Measurements from ENCODE around the gene PIK3IP1. TPM values are rescaled to one million over a fixed set of nuclear protein-coding genes. Genes with fewer than 3 reads are reported as not detected.

Gene PIK3IP1
- total and polyA plus RNA-seq, 2 donors (not counting 3 experiments of a cell fraction or from before 2014, with no cell fraction given): 7.7 to 13.2 TPM

GRCh38 chr22:31247726-31248125 is 44.6 kb downstream of the PIK3IP1 start:
- H2AFZ ChIP-seq (ENCODE audit: low read depth, low read length): no peak overlapping the region
- intact Hi-C loops (cut with micrococcal nuclease): no loop called here
- POLR2A ChIA-PET: interaction anchor here (0.7 kb wide), 1 partner anchor 22 kb away, joined by 3 read pairs; no protein-coding TSS in a partner anchor

GRCh38 chr22:31246687-31247086 is 45.6 kb downstream of the PIK3IP1 start:
- dilution Hi-C loops (cut with MboI; ENCODE audit: extremely low pct_ligation_motif_present, low sequenced_read_pairs) (no loop called here), intact Hi-C loops (cut with micrococcal nuclease) (no loop called here)
- Histone ChIP-seq H3K4me1 (ENCODE audit: control insufficient read depth, extremely low read depth, insufficient read depth, low read length) (peaks cover 38% of the 10 kb centered on the region), H3K4me3 (replicated peaks in 1 of 3; ENCODE audit: insufficient read depth in 1 of 3, low read depth in 1 of 3, low read length in 3 of 3) (no peak overlapping the region), H3K4me2 (ENCODE audit: insufficient read depth, low read length) (no peak overlapping the region), H4K20me1 (replicated peaks; ENCODE audit: control insufficient read depth, extremely low read depth, insufficient read depth, low read length) (no peaks in the 10 kb centered on the region), H3K9me3 (replicated peaks; ENCODE audit: control insufficient read depth, insufficient read depth, low read length) (no peaks in the 10 kb centered on the region), H3K27me3 (ENCODE audit: control insufficient read depth in 2 of 2, insufficient read depth in 2 of 2, low read length in 2 of 2) (no peaks in the 10 kb centered on the region), H3K27ac (ENCODE audit: insufficient read depth, low read depth, low read length) (no peak overlapping the region), H3K79me2 (ENCODE audit: control insufficient read depth, insufficient read depth, low read length) (peaks cover 55% of the 10 kb centered on the region), H3K9ac (replicated peaks; ENCODE audit: extremely low read depth, insufficient read depth, low read length) (no peak overlapping the region), H2AFZ (ENCODE audit: low read depth, low read length) (no peak overlapping the region), H3K36me3 (ENCODE audit: control insufficient read depth in 2 of 2, extremely low read depth in 1 of 2, insufficient read depth in 2 of 2, low read length in 2 of 2) (peaks cover 4% of the 10 kb centered on the region in 2 experiments), H3K9me1 (replicated peaks; ENCODE audit: control insufficient read depth, extremely low read depth, insufficient read depth, low read length) (no peaks in the 10 kb centered on the region)
- no TSS peak for BruUV-seq (replicated peaks)
- no peak for TF ChIP-seq POLR2A (IDR thresholded peaks at IDR 0.05; ENCODE audit: low read depth, low read length)
- TF ChIP-seq CTCF (IDR thresholded peaks at IDR 0.05; ENCODE audit: extremely low read depth in 1 of 2, insufficient read depth in 1 of 2, low read depth in 1 of 2, low read length in 2 of 2): no peak
- no peak for TF ChIP-seq MAX (IDR thresholded peaks at IDR 0.05; ENCODE audit: insufficient read depth, insufficient read length)
- TF ChIP-seq JUN (IDR thresholded peaks at IDR 0.05; ENCODE audit: borderline replicate concordance, insufficient read depth, insufficient read length, low read depth): no peak
- TF ChIP-seq EZH2 (IDR thresholded peaks at IDR 0.05; ENCODE audit: borderline replicate concordance, low read depth, low read length, severe bottlenecking): no peak
- no peak for TF ChIP-seq GATA2 (IDR thresholded peaks at IDR 0.05; ENCODE audit: insufficient read depth, insufficient read length, low read depth, low read length)
- no peak for TF ChIP-seq MYC (IDR thresholded peaks at IDR 0.05; ENCODE audit: low read depth, low read length)
- no peak for TF ChIP-seq POLR2AphosphoS5 (IDR thresholded peaks at IDR 0.05; ENCODE audit: insufficient read depth, low read depth, low read length)
- TF ChIP-seq FOS (IDR thresholded peaks at IDR 0.05; ENCODE audit: borderline replicate concordance, insufficient read depth, low read length): no peak
- ChIA-PET CTCF (interaction anchor here (1.7 to 14.3 kb wide), 3 partner anchors 10 to 35 kb away, joined by 5 to 169 read pairs (median 9); partner anchors contain the start of gene LIMK2), POLR2A (no interaction called here)
- no peak for FAIRE-seq
- DNase-seq (ENCODE audit: low read depth, low spot score): no peak

More at GRCh38 chr22:31247726-31248125, 44.6 kb downstream of the PIK3IP1 start:
- Histone ChIP-seq H3K9me1 (replicated peaks; ENCODE audit: control insufficient read depth, extremely low read depth, insufficient read depth, low read length) (no peaks in the 10 kb centered on the region), H4K20me1 (replicated peaks; ENCODE audit: control insufficient read depth, extremely low read depth, insufficient read depth, low read length) (no peaks in the 10 kb centered on the region), H3K4me1 (ENCODE audit: control insufficient read depth, extremely low read depth, insufficient read depth, low read length) (peaks cover 28% of the 10 kb centered on the region), H3K79me2 (ENCODE audit: control insufficient read depth, insufficient read depth, low read length) (peaks cover 53% of the 10 kb centered on the region), H3K9me3 (replicated peaks; ENCODE audit: control insufficient read depth, insufficient read depth, low read length) (no peaks in the 10 kb centered on the region), H3K4me2 (ENCODE audit: insufficient read depth, low read length) (no peak overlapping the region), H3K27me3 (ENCODE audit: control insufficient read depth in 2 of 2, insufficient read depth in 2 of 2, low read length in 2 of 2) (no peaks in the 10 kb centered on the region), H3K27ac (ENCODE audit: insufficient read depth, low read depth, low read length) (no peak overlapping the region), H3K36me3 (ENCODE audit: control insufficient read depth in 2 of 2, extremely low read depth in 1 of 2, insufficient read depth in 2 of 2, low read length in 2 of 2) (peaks cover 4% of the 10 kb centered on the region in 2 experiments), H3K4me3 (replicated peaks in 1 of 3; ENCODE audit: insufficient read depth in 1 of 3, low read depth in 1 of 3, low read length in 3 of 3) (no peak overlapping the region), H3K9ac (replicated peaks; ENCODE audit: extremely low read depth, insufficient read depth, low read length) (no peak overlapping the region)
- FAIRE-seq: no peak
- TF ChIP-seq MAX (IDR thresholded peaks at IDR 0.05; ENCODE audit: insufficient read depth, insufficient read length) (no peak), MYC (IDR thresholded peaks at IDR 0.05; ENCODE audit: low read depth, low read length) (no peak)
- DNase-seq (ENCODE audit: low read depth, low spot score): no peak
- dilution Hi-C loops (cut with MboI; ENCODE audit: extremely low pct_ligation_motif_present, low sequenced_read_pairs): no loop called here
- CTCF ChIA-PET: interaction anchor here (1.1 to 14.3 kb wide), 5 partner anchors 8 to 66 kb away, joined by 3 to 169 read pairs (median 6); partner anchors contain the start of gene LIMK2
- BruUV-seq (replicated peaks): no TSS peak
